A549 treated with AZD2906 at 1 μM for 4 hours (cell line): Measurements from ENCODE around the gene HTATSF1. TPM values are rescaled to one million over a fixed set of nuclear protein-coding genes. Genes with fewer than 3 reads are reported as not detected.

ENCODE experiments used
- total RNA-seq: library from RNA; stranded (reverse); fragments of 200-300 nt; extraction: Qiagen RNA extraction; gene quantifications from 5 replicates; pipeline ENCODE4 v1.2.3, GENCODE V29; 2022

Gene HTATSF1, protein sequence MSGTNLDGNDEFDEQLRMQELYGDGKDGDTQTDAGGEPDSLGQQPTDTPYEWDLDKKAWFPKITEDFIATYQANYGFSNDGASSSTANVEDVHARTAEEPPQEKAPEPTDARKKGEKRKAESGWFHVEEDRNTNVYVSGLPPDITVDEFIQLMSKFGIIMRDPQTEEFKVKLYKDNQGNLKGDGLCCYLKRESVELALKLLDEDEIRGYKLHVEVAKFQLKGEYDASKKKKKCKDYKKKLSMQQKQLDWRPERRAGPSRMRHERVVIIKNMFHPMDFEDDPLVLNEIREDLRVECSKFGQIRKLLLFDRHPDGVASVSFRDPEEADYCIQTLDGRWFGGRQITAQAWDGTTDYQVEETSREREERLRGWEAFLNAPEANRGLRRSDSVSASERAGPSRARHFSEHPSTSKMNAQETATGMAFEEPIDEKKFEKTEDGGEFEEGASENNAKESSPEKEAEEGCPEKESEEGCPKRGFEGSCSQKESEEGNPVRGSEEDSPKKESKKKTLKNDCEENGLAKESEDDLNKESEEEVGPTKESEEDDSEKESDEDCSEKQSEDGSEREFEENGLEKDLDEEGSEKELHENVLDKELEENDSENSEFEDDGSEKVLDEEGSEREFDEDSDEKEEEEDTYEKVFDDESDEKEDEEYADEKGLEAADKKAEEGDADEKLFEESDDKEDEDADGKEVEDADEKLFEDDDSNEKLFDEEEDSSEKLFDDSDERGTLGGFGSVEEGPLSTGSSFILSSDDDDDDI
- total RNA-seq = 47.8 to 67.6 TPM (median 52.3 TPM) in 5 replicates

DNA sequence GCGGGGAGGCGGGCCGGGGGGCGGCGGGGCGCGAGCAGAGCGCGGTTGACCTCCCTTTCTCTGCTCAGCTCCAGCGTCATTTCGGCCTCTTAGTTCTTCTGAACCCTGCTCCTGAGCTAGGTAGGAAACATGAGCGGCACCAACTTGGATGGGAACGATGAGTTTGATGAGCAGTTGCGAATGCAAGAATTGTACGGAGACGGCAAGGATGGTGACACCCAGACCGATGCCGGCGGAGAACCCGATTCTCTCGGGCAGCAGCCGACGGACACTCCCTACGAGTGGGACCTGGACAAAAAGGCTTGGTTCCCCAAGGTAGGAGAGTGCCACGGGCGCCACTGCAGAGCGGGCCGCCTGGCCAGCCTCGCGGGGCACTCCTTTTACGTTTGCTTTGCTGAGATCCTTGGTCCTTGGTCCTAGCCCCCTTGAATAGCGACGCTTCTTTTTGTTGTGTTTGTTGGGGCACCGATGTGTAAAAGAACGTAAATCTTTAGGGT lies at the start of gene HTATSF1:
HTATSF1 (plus strand) TSS at position 37 of the 497 bp plus-strand sequence; CDS start at position 130, 93 bp downstream.

DNA sequence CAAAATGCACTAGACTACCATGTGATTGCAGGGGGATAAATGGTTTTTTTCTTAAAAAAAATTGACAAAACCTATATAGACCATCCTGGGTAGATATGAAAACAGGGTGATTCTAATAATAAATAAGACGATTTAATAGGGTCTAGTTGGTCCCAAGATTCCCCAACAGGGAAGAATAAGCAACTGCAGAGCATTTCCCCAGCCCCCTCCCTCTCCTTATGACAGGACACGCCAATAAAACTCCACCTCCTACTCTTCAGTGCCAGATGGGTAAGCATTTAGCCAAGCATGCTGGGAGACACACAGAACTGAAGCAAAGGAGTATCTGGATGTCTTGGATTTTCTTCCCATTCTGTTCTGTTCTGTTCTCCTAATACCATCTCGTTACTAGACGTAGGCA lies 9.7 kb upstream of the HTATSF1 start, which contains the start of gene BRS3:
BRS3 (plus strand) TSS at position 301 of the 400 bp plus-strand sequence. CDS start 168 bp downstream, outside the sequence.

GRCh38 chrX:136531951-136532350 lies 34.6 kb downstream of the HTATSF1 start, which contains the start of gene VGLL1:
Gene VGLL1 (plus strand): TSS chrX:136532215. CDS start chrX:136536021, 3,806 bp downstream.

Other genes with a start within 250 kb of the HTATSF1 start
- 10.9 to 14.3 TPM (median 12.4 TPM) in 5 replicates for gene MAP7D3, start 246.2 kb upstream of the HTATSF1 start, total RNA-seq
- gene ADGRG4, start 196.6 kb upstream of the HTATSF1 start, total RNA-seq = not detected in 5 replicates
- not detected in 5 replicates for gene BRS3, start 9.6 kb upstream of the HTATSF1 start, total RNA-seq
- not detected in 5 replicates for gene VGLL1, start 34.6 kb downstream of the HTATSF1 start, total RNA-seq
- not detected in 5 replicates for gene CD40LG, start 150.6 kb downstream of the HTATSF1 start, total RNA-seq